HG03558 (cell line): Measurements from ENCODE around the gene P3H3.

Experiments used
- ATAC-seq: cut with Tn5 transposase; IDR thresholded peaks from one replicate; pipeline ENCODE4 v1.9.1; 2021; ENCODE audit warnings: moderate number of reproducible peaks; ENCODE audit not compliant: unreplicated experiment; ENCODE audit errors: extremely low read depth

The P3H3 gene, protein sequence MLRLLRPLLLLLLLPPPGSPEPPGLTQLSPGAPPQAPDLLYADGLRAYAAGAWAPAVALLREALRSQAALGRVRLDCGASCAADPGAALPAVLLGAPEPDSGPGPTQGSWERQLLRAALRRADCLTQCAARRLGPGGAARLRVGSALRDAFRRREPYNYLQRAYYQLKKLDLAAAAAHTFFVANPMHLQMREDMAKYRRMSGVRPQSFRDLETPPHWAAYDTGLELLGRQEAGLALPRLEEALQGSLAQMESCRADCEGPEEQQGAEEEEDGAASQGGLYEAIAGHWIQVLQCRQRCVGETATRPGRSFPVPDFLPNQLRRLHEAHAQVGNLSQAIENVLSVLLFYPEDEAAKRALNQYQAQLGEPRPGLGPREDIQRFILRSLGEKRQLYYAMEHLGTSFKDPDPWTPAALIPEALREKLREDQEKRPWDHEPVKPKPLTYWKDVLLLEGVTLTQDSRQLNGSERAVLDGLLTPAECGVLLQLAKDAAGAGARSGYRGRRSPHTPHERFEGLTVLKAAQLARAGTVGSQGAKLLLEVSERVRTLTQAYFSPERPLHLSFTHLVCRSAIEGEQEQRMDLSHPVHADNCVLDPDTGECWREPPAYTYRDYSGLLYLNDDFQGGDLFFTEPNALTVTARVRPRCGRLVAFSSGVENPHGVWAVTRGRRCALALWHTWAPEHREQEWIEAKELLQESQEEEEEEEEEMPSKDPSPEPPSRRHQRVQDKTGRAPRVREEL

DNA sequence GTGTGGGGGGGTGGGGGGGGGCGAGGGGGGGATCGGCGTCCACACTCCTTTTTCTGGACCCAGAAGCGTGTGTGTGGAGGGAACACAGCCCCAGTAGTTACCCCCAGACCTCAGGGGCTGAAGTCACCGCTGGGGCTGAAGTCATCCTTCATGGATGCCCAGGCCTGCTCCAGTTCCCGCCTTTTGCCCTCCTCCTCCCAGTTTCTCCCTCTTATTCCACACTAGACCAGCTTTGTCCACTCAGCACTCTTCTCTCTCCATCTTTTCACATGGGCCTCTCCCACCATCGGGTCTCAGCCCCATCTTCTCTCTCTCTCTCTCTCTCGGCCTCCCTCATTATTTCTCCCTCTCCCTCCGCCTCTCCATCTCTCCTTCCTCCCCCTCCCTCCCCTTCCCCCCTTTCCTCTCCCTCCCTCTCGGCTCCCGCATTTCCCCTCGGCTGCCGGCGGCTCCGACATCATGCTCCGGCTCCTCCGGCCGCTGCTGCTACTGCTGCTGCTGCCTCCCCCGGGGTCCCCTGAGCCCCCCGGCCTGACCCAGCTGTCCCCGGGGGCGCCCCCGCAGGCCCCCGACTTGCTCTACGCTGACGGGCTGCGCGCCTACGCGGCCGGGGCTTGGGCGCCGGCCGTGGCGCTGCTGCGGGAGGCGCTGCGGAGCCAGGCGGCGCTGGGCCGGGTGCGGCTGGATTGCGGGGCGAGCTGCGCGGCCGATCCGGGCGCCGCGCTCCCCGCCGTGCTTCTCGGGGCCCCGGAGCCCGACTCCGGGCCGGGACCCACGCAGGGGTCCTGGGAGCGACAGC, at the start of gene P3H3:
Gene P3H3, plus strand, starts transcription at position 426 of the 799 bp plus-strand sequence. Its CDS starts 34 bp downstream, at position 460.
- ATAC-seq, result no peak

DNA sequence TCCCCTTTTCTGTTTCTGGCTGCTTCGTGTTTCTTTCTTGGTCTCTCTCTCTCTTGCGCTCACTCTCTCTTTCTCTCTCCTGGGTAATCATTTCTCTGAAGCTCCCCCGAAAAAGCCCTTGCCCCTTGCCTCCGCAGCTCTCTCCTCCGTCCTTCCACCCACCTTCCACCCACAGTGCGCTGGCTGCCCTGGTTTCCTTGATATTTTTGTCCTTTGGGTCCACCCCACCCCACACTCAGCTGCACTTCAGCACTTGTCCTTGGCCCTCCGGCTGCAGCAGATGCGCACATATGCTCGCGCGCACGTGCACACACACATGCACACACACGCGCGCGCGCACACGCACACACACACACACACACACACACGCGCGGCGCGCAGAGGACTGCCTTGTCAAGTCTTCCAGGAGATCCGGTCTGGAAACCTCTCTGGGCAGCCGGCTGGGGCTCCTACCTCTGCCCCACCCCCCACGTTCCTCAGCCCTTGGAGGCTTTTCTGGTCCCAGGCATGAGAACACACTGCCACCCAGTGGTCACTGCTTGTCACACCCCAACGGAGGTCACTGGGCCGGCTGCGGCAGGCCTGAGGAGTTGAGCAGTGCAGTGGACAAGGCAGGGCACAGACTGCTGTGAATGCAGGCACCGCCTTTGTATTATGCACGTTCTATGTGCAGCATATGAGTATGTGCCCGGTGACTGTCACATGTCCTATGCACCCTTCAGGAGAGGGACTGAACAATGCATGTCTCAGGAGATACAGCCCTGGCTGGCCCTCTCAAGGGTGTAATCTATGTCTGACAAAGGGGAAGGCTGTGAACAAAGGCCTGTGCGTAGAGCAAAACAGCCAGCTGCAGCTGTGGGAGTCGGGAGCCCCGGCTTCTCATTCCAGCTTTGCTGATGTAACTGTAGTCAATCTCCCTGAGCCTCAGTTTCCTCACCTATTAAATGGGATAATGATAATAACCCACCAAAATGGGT, 49.3 kb upstream of the P3H3 start:
- ATAC-seq, result peak; percentile 62

GRCh38 chr12:6779708-6780432, 48.3 kb upstream of the P3H3 start:
- ATAC-seq, result no peak

DNA sequence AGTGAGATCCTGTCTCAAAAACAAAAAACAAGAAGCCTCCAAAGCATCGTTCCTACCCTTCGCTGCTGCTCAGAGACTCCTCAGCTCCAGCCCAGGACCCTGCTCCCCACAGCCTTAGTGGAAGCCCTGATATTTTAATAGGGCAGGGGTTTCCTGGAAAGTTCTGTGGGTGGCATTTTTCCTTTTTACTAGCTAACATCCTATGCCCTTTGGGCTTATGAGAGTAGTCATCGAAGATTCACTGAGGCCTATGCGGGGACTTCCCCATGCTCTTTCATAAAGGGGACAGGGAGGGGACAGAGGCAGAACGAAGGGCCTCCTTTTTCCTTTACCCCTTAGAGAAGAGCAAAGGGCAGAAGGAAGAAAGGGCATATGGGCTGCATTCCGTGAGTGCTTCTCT, 47.6 kb upstream of the P3H3 start:
- ATAC-seq, result no peak

DNA sequence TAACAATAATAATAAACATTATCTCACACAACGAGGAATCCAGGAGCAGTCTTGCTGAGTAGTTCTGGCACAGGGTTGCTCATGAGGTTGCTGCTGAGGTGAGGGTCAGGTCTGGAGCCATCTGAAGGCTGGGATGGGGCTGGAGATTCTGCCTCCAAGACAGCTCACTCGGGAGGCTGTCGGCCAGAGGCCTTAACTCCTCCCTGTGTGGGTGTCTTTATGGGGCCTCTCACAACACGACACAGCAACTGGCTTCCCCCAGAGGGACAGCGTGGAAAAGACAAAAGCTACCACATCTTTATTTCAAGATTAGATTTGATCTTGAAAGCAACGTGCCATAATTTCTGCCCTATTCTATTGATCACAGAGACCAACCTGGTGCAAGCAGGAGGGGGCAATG, 46.1 kb upstream of the P3H3 start:
- ATAC-seq, result no peak

DNA sequence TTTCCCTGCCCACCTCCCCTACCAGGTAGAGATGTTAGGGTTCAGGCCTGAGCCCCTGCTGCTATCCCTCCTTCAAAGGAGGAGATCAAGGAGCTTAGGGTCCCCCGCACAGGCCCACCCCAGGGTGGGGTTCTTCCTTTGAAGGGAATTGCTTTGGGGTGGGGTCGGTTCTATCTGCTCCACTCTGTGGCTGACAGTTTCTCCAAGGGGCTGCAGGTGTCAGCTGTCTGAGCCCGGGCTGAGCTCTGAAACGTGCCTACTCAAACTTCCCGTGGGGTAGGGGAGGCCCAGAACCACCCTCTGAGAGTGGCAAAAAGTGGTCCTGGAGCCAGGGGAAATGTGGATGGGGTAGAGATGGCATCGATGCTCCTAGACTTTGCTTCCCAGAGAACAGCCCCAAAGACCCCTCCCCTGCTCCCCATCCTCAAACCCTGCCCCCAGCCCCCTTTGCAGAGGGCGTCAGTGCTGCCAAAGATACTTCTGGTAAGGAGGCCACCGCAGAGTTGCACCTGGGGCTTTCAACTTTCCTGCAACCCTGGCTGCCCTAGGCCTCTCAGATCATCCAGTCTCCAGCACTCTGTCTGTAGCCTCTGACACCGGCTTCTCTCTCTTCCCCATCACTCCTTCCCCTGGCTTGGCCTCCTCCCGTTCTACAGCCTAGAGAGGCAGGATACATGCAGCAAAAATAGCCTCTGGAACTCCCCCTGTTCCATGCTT, 45.2 kb upstream of the P3H3 start:
- no peak for ATAC-seq

- ATAC-seq, result no peak
Observed at GRCh38 chr12:6783828-6784227, 44.4 kb upstream of the P3H3 start.

DNA sequence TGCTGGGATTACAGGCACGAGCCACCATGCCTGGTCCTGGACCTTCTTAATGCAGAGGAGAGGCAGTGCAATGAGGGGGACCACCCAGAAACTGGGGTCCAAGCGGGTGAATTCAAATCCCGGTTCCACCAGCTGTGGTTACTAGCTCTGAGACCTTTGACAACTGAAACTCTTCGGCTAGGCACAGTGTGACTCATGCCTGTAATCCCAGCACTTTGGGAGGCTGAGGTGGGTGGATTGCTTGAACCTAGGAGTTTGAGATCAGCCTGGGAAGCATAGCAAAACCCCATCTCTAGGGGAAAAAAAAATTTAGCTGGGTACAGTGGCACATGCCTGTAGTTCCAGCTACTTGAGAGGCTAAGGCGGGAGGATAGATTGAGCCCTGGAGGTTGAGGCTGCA, 43.9 kb upstream of the P3H3 start:
- no peak for ATAC-seq

GRCh38 chr12:6784761-6785160, 43.4 kb upstream of the P3H3 start:
- no peak for ATAC-seq

DNA sequence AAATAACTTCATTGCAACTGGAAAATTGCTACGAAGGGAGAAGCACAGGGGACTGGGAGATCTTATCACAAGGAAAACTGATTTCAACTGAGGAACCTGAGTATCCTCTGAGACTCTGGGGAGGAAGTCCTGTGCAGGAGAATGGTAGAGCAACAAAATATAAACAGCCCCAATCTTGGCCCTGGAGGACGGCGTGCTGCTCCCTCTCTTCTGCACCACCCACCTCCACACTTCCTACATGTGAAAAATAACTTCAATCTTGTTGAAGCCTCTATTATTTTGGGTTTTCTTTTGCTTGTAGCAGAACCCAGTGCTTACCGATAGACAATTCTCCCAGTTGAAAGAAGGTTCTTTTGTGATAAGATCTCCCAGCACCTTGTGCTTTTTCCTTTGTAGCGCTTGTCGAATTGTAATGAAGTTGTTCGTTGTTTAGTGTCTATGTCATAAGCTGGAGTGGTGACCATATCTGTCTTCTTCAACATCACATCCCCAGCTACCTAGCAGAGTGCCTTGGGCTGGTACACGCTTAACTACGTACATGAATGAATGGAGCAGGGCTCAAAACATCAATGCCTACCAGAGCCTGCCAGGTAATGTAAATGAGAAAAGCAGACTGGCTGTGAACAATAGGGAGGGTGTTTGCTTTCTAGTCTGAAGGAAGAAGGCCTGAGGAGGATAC, 41.7 kb upstream of the P3H3 start:
- no peak for ATAC-seq

DNA sequence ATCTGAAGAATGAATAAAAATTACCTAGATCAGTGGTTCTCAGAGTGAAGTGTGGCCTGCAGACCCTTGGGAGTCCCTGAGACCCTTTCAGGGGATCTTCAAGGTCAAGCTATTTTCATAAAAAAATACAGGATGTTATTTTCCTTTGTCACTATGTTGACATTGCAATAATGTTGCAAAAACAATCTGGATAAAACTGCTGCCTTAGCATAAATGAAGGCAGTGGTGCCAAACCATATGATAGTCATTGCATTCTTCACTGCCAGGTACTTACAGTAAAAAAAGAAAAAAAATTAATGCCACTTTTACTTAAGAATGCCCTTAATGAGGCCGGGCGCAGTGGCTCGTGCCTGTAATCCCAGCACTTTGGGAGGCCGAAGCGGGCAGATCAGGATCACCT, 40.9 kb upstream of the P3H3 start:
- no peak for ATAC-seq

GRCh38 chr12:6788972-6789924, 39.0 kb upstream of the P3H3 start, which contains the start of gene CD4:
CD4 (plus strand) TSS chr12:6789528; CDS start chr12:6800139, 10,611 bp downstream.
- ATAC-seq, result no peak

GRCh38 chr12:6790496-6791150, 37.6 kb upstream of the P3H3 start:
- no peak for ATAC-seq

DNA sequence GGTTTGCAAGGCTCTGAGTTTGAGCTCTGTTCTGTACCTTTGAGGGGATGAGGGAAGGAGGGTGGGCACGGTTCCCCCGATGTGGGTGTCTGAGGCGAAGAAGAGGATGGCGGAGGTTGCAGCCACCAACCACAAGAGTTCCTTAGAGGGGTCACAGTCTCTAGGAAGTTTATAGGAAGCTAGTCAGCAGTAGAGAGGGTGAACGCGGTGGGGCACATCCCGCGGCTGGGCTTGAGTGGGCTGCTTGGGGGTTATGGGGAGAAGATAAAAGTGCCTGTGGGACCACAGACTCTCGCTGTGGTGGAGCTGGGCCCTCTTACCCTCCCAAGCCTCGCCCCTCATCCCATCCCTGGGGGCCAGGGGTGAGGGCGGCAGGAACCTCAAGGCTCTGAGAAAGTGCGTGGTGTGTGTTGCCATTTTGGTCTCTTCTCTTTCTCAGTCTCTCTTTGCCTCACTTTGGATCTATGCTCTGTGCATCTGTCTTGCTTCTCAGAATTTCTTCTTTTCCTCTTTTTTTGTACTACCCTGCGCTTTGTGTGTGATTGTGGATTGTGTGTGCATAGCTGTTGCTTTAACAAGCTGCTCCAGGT, 36.2 kb upstream of the P3H3 start:
- ATAC-seq, result no peak

- ATAC-seq, result no peak
Observed at GRCh38 chr12:6792522-6793201, 35.5 kb upstream of the P3H3 start.
